Neural cell (in vitro differentiated cells): ENCODE results near the gene DIS3. TPM values are rescaled to one million over a fixed set of nuclear protein-coding genes. Genes with fewer than 3 reads are reported as not detected.
A peak's percentile ranks its signal among the peaks of the same experiment; 100 is the strongest.

ENCODE experiments used
- H2AFZ ChIP-seq: fragments of 200-600, 300-800 bp; sonication (generic), shearing (Covaris generic); 2 replicates; pipeline ENCODE4 v1.6.0; 2014; ENCODE audit warnings: low read depth, mild to moderate bottlenecking, antibody characterized with exemption, low read length, moderate library complexity
- H3F3A ChIP-seq: fragments of 200-600 bp; shearing (Covaris generic); 2 replicates; pipeline ENCODE4 v1.6.1; 2016; ENCODE audit warnings: mild to moderate bottlenecking, moderate library complexity, mixed read lengths, antibody characterized with exemption, low read length; ENCODE audit not compliant: insufficient read depth, poor library complexity, severe bottlenecking
- H3K27ac ChIP-seq: fragments of 200-600, 300-800 bp; sonication (generic), shearing (Covaris generic); 2 replicates; pipeline ENCODE4 v1.5.1; 2014; ENCODE audit warnings: mild to moderate bottlenecking, low read length, moderate library complexity
- H3K27me3 ChIP-seq: fragments of 300-800, 200-600 bp; sonication (generic), shearing (Covaris generic); 2 replicates; pipeline ENCODE4 v1.6.0; 2014; ENCODE audit warnings: mild to moderate bottlenecking, low read depth, low read length, moderate library complexity; ENCODE audit not compliant: insufficient read depth
- H3K36me3 ChIP-seq: fragments of 300-800, 200-600 bp; sonication (generic), shearing (Covaris generic); 2 replicates; pipeline ENCODE4 v1.5.1; 2014; ENCODE audit warnings: mild to moderate bottlenecking, antibody characterized with exemption, low read length, moderate library complexity; ENCODE audit not compliant: insufficient read depth
- H3K4me2 ChIP-seq: fragments of 300-800, 200-600 bp; sonication (generic), shearing (Covaris generic); 2 replicates; pipeline ENCODE4 v1.6.0; 2014; ENCODE audit warnings: mild to moderate bottlenecking, low read length
- H3K4me3 ChIP-seq: fragments of 300-800, 200-600 bp; sonication (generic), shearing (Covaris generic); 2 replicates; pipeline ENCODE4 v1.5.1; 2014; ENCODE audit warnings: mild to moderate bottlenecking, low read length, moderate library complexity
- H3K79me2 ChIP-seq: fragments of 200-600 bp; shearing (Covaris generic); replicated peaks from 2 replicates; pipeline ENCODE4 v1.6.0; 2014; ENCODE audit warnings: mild to moderate bottlenecking, low read length, moderate library complexity; ENCODE audit not compliant: insufficient read depth
- H3K9ac ChIP-seq: fragments of 300-800, 200-600 bp; sonication (generic), shearing (Covaris generic); 2 replicates; pipeline ENCODE4 v1.6.1; 2016; ENCODE audit warnings: mild to moderate bottlenecking, low read length, mixed read lengths
- H3K9me2 ChIP-seq: fragments of 200-600 bp; shearing (Covaris generic); 2 replicates; pipeline ENCODE4 v1.6.1; 2016; ENCODE audit warnings: mild to moderate bottlenecking, low read length, mixed read lengths; ENCODE audit not compliant: insufficient read depth
- H3K9me3 ChIP-seq: fragments of 200-600, 300-800 bp; sonication (generic), shearing (Covaris generic); 2 replicates; pipeline ENCODE4 v1.6.1; 2016; ENCODE audit warnings: mild to moderate bottlenecking, mixed run types, low read length, moderate library complexity, mixed read lengths
- H4K20me1 ChIP-seq: fragments of 200-600 bp; shearing (Covaris generic); 2 replicates; pipeline ENCODE4 v1.6.1; 2016; ENCODE audit warnings: mild to moderate bottlenecking, mixed run types; ENCODE audit not compliant: insufficient read depth
- EP300 ChIP-seq: fragments of 450-650 bp; conservative IDR thresholded peaks from 2 replicates; pipeline ENCODE4 v1.6.1; 2014; ENCODE audit warnings: antibody characterized with exemption, mild to moderate bottlenecking, moderate library complexity; ENCODE audit not compliant: poor library complexity, severe bottlenecking
- EZH2 ChIP-seq: fragments of 200-600, 300-800 bp; shearing (Covaris generic), sonication (generic); IDR thresholded peaks from 2 replicates; pipeline ENCODE4 v1.6.1; 2014; ENCODE audit warnings: antibody characterized with exemption, low read length, borderline replicate concordance, mild to moderate bottlenecking; ENCODE audit not compliant: insufficient read depth, poor library complexity, severe bottlenecking
- MXI1 ChIP-seq: fragments of 450-650 bp; conservative IDR thresholded peaks from 2 replicates; pipeline ENCODE4 v1.6.1; 2014; ENCODE audit warnings: antibody characterized with exemption, mild to moderate bottlenecking; ENCODE audit not compliant: poor library complexity, severe bottlenecking
- POLR2AphosphoS5 ChIP-seq: IDR thresholded peaks from 2 replicates; pipeline ENCODE4 v1.6.1; 2012
- RAD21 ChIP-seq: fragments of 450-650 bp; conservative IDR thresholded peaks from 2 replicates; pipeline ENCODE4 v1.6.1; 2014; ENCODE audit warnings: antibody characterized with exemption, mild to moderate bottlenecking, moderate library complexity
- SMC3 ChIP-seq: fragments of 450-650 bp; conservative IDR thresholded peaks from 2 replicates; pipeline ENCODE4 v1.6.1; 2014; ENCODE audit warnings: antibody characterized with exemption, mild to moderate bottlenecking, moderate library complexity; ENCODE audit not compliant: poor library complexity
- TAF1 ChIP-seq: IDR thresholded peaks from 2 replicates; pipeline ENCODE4 v1.6.1; 2012; ENCODE audit warnings: low read depth
- polyA plus RNA-seq: library from polyadenylated mRNA; depleted of rRNA; stranded (reverse); fragments of >200 nt; gene quantifications from 2 replicates; pipeline ENCODE4 v1.2.3, GENCODE V29; 2014
- TF ChIP-seq, protein P1 (sequence below): fragments of 450-650 bp; IDR thresholded peaks from 2 replicates; pipeline ENCODE4 v1.5.1; 2014; ENCODE audit warnings: antibody characterized with exemption, mild to moderate bottlenecking, moderate library complexity; ENCODE audit not compliant: poor library complexity, severe bottlenecking
- TF ChIP-seq, protein P2 (sequence below): IDR thresholded peaks from 2 replicates; pipeline ENCODE4 v1.6.1; 2012; ENCODE audit warnings: borderline replicate concordance

DIS3 gene
- polyA plus RNA-seq, 1 donor from 2014 or later = 46.3 TPM

DNA sequence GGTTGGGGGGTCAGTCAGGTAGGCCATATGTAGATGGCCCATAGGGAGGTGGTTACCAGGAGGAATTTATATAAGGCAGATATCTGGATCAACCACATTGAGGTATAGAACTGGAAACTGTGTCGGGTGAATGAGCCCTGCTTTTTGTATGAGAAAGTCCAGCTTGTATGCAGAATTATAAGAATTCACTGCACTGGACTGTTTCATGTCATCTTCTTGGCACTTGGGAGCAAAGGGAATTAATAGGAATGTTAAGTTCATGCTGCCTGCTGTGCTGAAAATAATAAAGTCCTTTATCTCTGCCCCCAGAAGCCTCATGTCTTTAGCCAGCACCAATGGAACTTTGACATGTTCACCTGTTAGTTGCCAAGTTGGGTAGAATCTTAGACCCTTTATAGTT is 41.7 kb downstream of the DIS3 start:
- no peak overlapping the region for H3K4me2 ChIP-seq
- H4K20me1 ChIP-seq = no peaks in the 10 kb centered on the region
- H3K79me2 ChIP-seq = no peaks in the 10 kb centered on the region
- H2AFZ ChIP-seq = no peak overlapping the region
- no peaks in the 10 kb centered on the region for H3F3A ChIP-seq
- H3K36me3 ChIP-seq = no peaks in the 10 kb centered on the region
- no peaks in the 10 kb centered on the region for H3K9me3 ChIP-seq
- no peak overlapping the region for H3K27ac ChIP-seq
- no peaks in the 10 kb centered on the region for H3K9me2 ChIP-seq
- no peak overlapping the region for H3K9ac ChIP-seq
- no peaks in the 10 kb centered on the region for H3K27me3 ChIP-seq
- H3K4me3 ChIP-seq = no peak overlapping the region
- TF ChIP-seq MXI1 (no peak), POLR2AphosphoS5 (no peak)

DNA sequence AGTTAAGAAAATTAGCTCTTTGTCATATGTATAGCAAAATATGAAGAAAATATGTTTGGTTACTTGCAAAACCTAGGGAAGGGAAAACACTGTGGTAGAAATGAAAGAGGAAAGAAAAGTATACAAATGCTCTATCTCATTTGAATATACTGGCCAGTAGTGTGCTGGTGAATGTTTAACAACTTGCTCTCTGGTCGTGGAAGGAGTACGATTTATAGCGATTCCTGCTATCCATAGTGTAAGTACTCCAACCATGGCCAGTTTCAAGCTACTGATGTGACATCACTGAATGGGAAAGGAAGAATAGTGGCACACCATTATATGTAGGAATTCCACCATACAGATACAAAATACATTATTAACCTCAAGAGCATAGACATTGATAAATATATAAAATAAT is 44.7 kb downstream of the DIS3 start:
- no peak overlapping the region for H2AFZ ChIP-seq

GRCh38 chr13:72728290-72728605 is 53.5 kb downstream of the DIS3 start:
- H3K4me2 ChIP-seq = peak overlapping the region; percentile 91
- no peak overlapping the region for H3K27ac ChIP-seq
- H3K27me3 ChIP-seq = no peaks in the 10 kb centered on the region
- no peaks in the 10 kb centered on the region for H3K9me2 ChIP-seq
- no peaks in the 10 kb centered on the region for H3K9me3 ChIP-seq
- peak overlapping the region; percentile 74 for H2AFZ ChIP-seq
- H3K9ac ChIP-seq = peak overlapping the region; percentile 45
- no peaks in the 10 kb centered on the region for H4K20me1 ChIP-seq
- H3K79me2 ChIP-seq = peaks cover 35% of the 10 kb centered on the region
- peak overlapping the region; percentile 73 for H3K4me3 ChIP-seq
- no peaks in the 10 kb centered on the region for H3F3A ChIP-seq
- TF ChIP-seq POLR2AphosphoS5 (no peak), RAD21 (no peak), SMC3 (no peak), TAF1 (no peak), MXI1 (no peak), EZH2 (no peak)
- TF ChIP-seq, protein P1, sequence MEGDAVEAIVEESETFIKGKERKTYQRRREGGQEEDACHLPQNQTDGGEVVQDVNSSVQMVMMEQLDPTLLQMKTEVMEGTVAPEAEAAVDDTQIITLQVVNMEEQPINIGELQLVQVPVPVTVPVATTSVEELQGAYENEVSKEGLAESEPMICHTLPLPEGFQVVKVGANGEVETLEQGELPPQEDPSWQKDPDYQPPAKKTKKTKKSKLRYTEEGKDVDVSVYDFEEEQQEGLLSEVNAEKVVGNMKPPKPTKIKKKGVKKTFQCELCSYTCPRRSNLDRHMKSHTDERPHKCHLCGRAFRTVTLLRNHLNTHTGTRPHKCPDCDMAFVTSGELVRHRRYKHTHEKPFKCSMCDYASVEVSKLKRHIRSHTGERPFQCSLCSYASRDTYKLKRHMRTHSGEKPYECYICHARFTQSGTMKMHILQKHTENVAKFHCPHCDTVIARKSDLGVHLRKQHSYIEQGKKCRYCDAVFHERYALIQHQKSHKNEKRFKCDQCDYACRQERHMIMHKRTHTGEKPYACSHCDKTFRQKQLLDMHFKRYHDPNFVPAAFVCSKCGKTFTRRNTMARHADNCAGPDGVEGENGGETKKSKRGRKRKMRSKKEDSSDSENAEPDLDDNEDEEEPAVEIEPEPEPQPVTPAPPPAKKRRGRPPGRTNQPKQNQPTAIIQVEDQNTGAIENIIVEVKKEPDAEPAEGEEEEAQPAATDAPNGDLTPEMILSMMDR = no peak
- TF ChIP-seq, protein P2, sequence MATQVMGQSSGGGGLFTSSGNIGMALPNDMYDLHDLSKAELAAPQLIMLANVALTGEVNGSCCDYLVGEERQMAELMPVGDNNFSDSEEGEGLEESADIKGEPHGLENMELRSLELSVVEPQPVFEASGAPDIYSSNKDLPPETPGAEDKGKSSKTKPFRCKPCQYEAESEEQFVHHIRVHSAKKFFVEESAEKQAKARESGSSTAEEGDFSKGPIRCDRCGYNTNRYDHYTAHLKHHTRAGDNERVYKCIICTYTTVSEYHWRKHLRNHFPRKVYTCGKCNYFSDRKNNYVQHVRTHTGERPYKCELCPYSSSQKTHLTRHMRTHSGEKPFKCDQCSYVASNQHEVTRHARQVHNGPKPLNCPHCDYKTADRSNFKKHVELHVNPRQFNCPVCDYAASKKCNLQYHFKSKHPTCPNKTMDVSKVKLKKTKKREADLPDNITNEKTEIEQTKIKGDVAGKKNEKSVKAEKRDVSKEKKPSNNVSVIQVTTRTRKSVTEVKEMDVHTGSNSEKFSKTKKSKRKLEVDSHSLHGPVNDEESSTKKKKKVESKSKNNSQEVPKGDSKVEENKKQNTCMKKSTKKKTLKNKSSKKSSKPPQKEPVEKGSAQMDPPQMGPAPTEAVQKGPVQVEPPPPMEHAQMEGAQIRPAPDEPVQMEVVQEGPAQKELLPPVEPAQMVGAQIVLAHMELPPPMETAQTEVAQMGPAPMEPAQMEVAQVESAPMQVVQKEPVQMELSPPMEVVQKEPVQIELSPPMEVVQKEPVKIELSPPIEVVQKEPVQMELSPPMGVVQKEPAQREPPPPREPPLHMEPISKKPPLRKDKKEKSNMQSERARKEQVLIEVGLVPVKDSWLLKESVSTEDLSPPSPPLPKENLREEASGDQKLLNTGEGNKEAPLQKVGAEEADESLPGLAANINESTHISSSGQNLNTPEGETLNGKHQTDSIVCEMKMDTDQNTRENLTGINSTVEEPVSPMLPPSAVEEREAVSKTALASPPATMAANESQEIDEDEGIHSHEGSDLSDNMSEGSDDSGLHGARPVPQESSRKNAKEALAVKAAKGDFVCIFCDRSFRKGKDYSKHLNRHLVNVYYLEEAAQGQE = no peak
- no peaks in the 10 kb centered on the region for H3K36me3 ChIP-seq

More for the DNA sequence above, 44.7 kb downstream of the DIS3 start:
- no peaks in the 10 kb centered on the region for H3K36me3 ChIP-seq
- H3F3A ChIP-seq = no peaks in the 10 kb centered on the region
- no peaks in the 10 kb centered on the region for H3K79me2 ChIP-seq
- no peaks in the 10 kb centered on the region for H3K9me2 ChIP-seq
- no peaks in the 10 kb centered on the region for H4K20me1 ChIP-seq
- no peaks in the 10 kb centered on the region for H3K9me3 ChIP-seq
- no peak overlapping the region for H3K27ac ChIP-seq
- H3K27me3 ChIP-seq = no peaks in the 10 kb centered on the region
- no peak overlapping the region for H3K4me3 ChIP-seq
- no peak overlapping the region for H3K9ac ChIP-seq
- no peak overlapping the region for H3K4me2 ChIP-seq
- no peak for TF ChIP-seq MXI1
- TF ChIP-seq, protein P2 = no peak
- TF ChIP-seq TAF1 = no peak
- TF ChIP-seq EP300 = no peak
